Chondrocyte (in vitro differentiated cells): Measurements from ENCODE around the gene SPOCK2. TPM values are rescaled to one million over a fixed set of nuclear protein-coding genes. Genes with fewer than 3 reads are reported as not detected.
"Not testable (repeated sequence)": the region's sequence is repeated elsewhere in the genome, so short reads cannot be mapped to it uniquely, and the experiment has no call there.

ENCODE experiments used
- DNase-seq: peaks from one replicate; pipeline ENCODE4 v3.0.0; 2021; ENCODE audit warnings: mixed read lengths, low spot score
- H3K27ac Mint-ChIP-seq: one replicate; pipeline ENCODE4 v1.8.0; 2021; ENCODE audit warnings: mild to moderate bottlenecking, moderate library complexity, mixed read lengths; ENCODE audit not compliant: unreplicated experiment
- H3K27me3 Mint-ChIP-seq: 2 replicates; pipeline ENCODE4 v1.8.0; 2021; ENCODE audit warnings: low read depth, mixed read lengths
- H3K36me3 Mint-ChIP-seq: 2 replicates; pipeline ENCODE4 v1.8.0; 2021; ENCODE audit warnings: low read depth, mixed read lengths
- H3K4me1 Mint-ChIP-seq: 2 replicates; pipeline ENCODE4 v1.8.0; 2021; ENCODE audit warnings: low read depth, mild to moderate bottlenecking, mixed read lengths
- H3K4me3 Mint-ChIP-seq: one replicate; pipeline ENCODE4 v1.8.0; 2021; ENCODE audit warnings: mild to moderate bottlenecking, moderate library complexity, mixed read lengths; ENCODE audit not compliant: unreplicated experiment
- H3K9me3 Mint-ChIP-seq: 2 replicates; pipeline ENCODE4 v1.8.0; 2021; ENCODE audit warnings: low read depth, mixed read lengths
- CTCF ChIP-seq: fragments of 200-600 bp; sonication (generic); IDR thresholded peaks from 2 replicates; pipeline ENCODE4 v1.5.0; 2021; ENCODE audit warnings: antibody characterized with exemption, mild to moderate bottlenecking, moderate library complexity
- total RNA-seq: library from RNA; stranded (reverse); gene quantifications from 3 replicates; pipeline ENCODE4 v1.2.1, GENCODE V29; 2021

Gene SPOCK2
- total RNA-seq, 1 donor from 2014 or later = 0.32 TPM

- Mint-ChIP-seq H3K4me1 (peaks cover 8% of the 10 kb centered on the region), H3K27ac (no peak overlapping the region), H3K9me3 (no peaks in the 10 kb centered on the region), H3K4me3 (no peak overlapping the region), H3K36me3 (no peaks in the 10 kb centered on the region), H3K27me3 (no peaks in the 10 kb centered on the region)
- no peak for DNase-seq
- no peak for TF ChIP-seq CTCF
Measured at GRCh38 chr10:72034761-72035160, 53.6 kb downstream of the SPOCK2 start.

- Mint-ChIP-seq H3K9me3 (no peaks in the 10 kb centered on the region), H3K27me3 (no peaks in the 10 kb centered on the region), H3K27ac (no peak overlapping the region), H3K4me3 (no peak overlapping the region), H3K4me1 (peaks cover 6% of the 10 kb centered on the region), H3K36me3 (no peaks in the 10 kb centered on the region)
- TF ChIP-seq CTCF = no peak
- no peak for DNase-seq
Measured at GRCh38 chr10:72034040-72034499, 54.3 kb downstream of the SPOCK2 start.

- not testable (repeated sequence) for H3K36me3 Mint-ChIP-seq, H3K27me3 Mint-ChIP-seq, H3K9me3 Mint-ChIP-seq, H3K4me3 Mint-ChIP-seq, H3K27ac Mint-ChIP-seq, DNase-seq, H3K4me1 Mint-ChIP-seq
Measured at GRCh38 chr10:72032409-72033162, 55.8 kb downstream of the SPOCK2 start.

GRCh38 chr10:72031706-72032105 lies 56.6 kb downstream of the SPOCK2 start:
- TF ChIP-seq CTCF = no peak
- Mint-ChIP-seq H3K9me3 (no peaks in the 10 kb centered on the region), H3K4me1 (peaks cover 7% of the 10 kb centered on the region), H3K27me3 (no peaks in the 10 kb centered on the region), H3K27ac (no peak overlapping the region), H3K4me3 (no peak overlapping the region), H3K36me3 (no peaks in the 10 kb centered on the region)
- no peak for DNase-seq

GRCh38 chr10:72030762-72031543 lies 57.4 kb downstream of the SPOCK2 start:
- Mint-ChIP-seq H3K27me3 (no peaks in the 10 kb centered on the region), H3K36me3 (no peaks in the 10 kb centered on the region), H3K9me3 (no peaks in the 10 kb centered on the region), H3K4me3 (no peak overlapping the region), H3K27ac (no peak overlapping the region), H3K4me1 (peaks cover 7% of the 10 kb centered on the region)
- no peak for TF ChIP-seq CTCF
- DNase-seq = no peak
